Amniotic epithelial cell (primary cell): Measurements from ENCODE around the gene FHAD1.

Source experiments
- DNase-seq: peaks from one replicate; pipeline ENCODE4 v3.0.0-alpha.2; 2010; ENCODE audit warnings: low read depth

The FHAD1 gene

GRCh38 chr1:15246960-15247614 lies at the start of gene FHAD1:
FHAD1 (plus strand) TSS chr1:15247223; CDS start chr1:15251785, 4,562 bp downstream.
- peak; percentile 29 for DNase-seq

- DNase-seq: no peak
These were observed 49.2 kb upstream of the FHAD1 start for GRCh38 chr1:15197591-15198447.

- no peak for DNase-seq
These were observed 48.3 kb upstream of the FHAD1 start for GRCh38 chr1:15198684-15199083.

- DNase-seq: no peak
These were observed 45.8 kb upstream of the FHAD1 start for GRCh38 chr1:15201221-15201620.

- DNase-seq: no peak
These were observed 45.0 kb upstream of the FHAD1 start for GRCh38 chr1:15201849-15202551.

GRCh38 chr1:15204931-15205330 lies 42.1 kb upstream of the FHAD1 start:
- DNase-seq: no peak

- no peak for DNase-seq
These were observed 41.3 kb upstream of the FHAD1 start for GRCh38 chr1:15205586-15206346.

- DNase-seq: peak; percentile 62
These were observed 40.5 kb upstream of the FHAD1 start for GRCh38 chr1:15206418-15207030.

GRCh38 chr1:15207031-15207828 lies 39.8 kb upstream of the FHAD1 start:
- no peak for DNase-seq

- no peak for DNase-seq
These were observed 39.1 kb upstream of the FHAD1 start for GRCh38 chr1:15207829-15208429.

GRCh38 chr1:15210651-15211375 lies 36.2 kb upstream of the FHAD1 start:
- DNase-seq: peak; percentile 65

- DNase-seq: no peak
These were observed 35.6 kb upstream of the FHAD1 start for GRCh38 chr1:15211424-15211823.

- DNase-seq: peak; percentile 49
These were observed 34.6 kb upstream of the FHAD1 start for GRCh38 chr1:15212216-15212953.

GRCh38 chr1:15212954-15213291 lies 34.1 kb upstream of the FHAD1 start:
- no peak for DNase-seq

GRCh38 chr1:15213341-15213821 lies 33.6 kb upstream of the FHAD1 start:
- peak; percentile 89 for DNase-seq

- DNase-seq: peak; percentile 85
These were observed 32.5 kb upstream of the FHAD1 start for GRCh38 chr1:15214527-15214926.

- no peak for DNase-seq
These were observed 31.9 kb upstream of the FHAD1 start for GRCh38 chr1:15215116-15215515.

- DNase-seq: no peak
These were observed 29.4 kb upstream of the FHAD1 start for GRCh38 chr1:15217654-15218053.
